Cardiac septum (tissue), 1 donor: ENCODE measurements around the gene COL5A2. TPM values are rescaled to one million over a fixed set of nuclear protein-coding genes. Genes with fewer than 3 reads are reported as not detected.

Experiments used
- DNase-seq: peaks from one replicate; pipeline ENCODE4 v3.0.0-alpha.2; 2020; ENCODE audit warnings: low spot score
- intact Hi-C: fragments of 100-400 bp; cut with DNase I; formaldehyde crosslinking; loops from one replicate; pipeline ENCODE4 v1.14.0; 2022
- total RNA-seq: library from RNA; stranded (reverse); fragmentation: NEBNext Ultra II Directional; extraction: Animal tissue kit (Norgen Biotek cat#: 25700); gene quantifications from one replicate; pipeline ENCODE4 v1.2.1, GENCODE V29; 2021
- donor health status: DM: no; HTN: no; CAD: no.

COL5A2 gene
- total RNA-seq, 1 donor from 2014 or later: 16.0 TPM

- DNase-seq: no peak
- intact Hi-C loops: no loop called here
These were observed 64.4 kb downstream of the COL5A2 start for GRCh38 chr2:189115126-189115525.

DNA sequence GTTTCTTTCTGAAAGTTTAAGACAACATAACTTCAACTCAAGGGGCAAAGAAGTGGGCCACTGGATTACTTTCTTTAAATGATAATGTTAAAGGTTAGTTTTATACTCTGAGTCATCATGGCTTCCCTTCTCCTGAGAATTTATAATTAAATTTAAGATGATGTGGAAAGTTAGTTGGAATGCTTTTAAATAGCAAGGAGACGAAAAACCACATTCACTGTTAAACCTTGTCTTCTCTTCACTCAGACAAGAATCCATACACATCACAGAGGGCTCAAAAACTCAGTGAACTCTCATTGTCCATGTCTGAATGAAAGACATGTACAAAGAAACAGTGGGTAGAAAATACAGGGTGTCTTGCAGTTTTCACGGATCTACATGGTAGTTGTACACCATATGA lies 65.6 kb downstream of the COL5A2 start:
- intact Hi-C loops: no loop called here
- no peak for DNase-seq

DNA sequence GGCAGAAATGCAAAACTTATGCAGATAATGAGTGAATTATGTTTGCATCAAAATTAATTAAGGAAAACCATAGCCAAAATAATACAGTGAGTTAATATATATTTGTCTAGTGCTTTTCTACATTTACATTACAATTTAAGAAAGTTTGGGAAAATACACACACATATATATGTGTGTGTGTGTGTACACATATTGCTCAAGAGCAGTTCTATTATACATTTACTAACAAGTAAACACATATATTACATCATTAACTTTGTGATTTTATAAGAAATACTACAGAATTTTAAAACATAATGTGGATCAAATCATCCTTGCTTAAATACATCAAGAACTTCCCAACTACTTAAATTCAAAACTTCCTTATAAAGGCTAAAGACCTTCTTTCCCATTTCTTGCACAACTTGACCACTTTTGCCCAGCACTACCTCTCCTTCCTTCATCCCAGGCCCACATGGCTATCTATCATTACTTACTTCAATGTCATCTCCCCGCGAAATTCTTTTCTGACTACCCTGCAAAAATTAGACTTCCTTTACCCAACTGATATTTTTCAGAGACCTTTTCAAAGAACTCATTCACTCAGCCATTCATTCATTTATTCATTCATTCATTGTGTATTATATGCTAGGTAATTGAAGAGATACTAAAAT lies 68.4 kb downstream of the COL5A2 start:
- no peak for DNase-seq
- intact Hi-C loops: no loop called here

GRCh38 chr2:189109921-189110397 lies 69.6 kb downstream of the COL5A2 start:
- DNase-seq: no peak
- intact Hi-C loops: no loop called here

- DNase-seq: no peak
- intact Hi-C loops: no loop called here
These were observed 74.6 kb downstream of the COL5A2 start for GRCh38 chr2:189104934-189105333.

DNA sequence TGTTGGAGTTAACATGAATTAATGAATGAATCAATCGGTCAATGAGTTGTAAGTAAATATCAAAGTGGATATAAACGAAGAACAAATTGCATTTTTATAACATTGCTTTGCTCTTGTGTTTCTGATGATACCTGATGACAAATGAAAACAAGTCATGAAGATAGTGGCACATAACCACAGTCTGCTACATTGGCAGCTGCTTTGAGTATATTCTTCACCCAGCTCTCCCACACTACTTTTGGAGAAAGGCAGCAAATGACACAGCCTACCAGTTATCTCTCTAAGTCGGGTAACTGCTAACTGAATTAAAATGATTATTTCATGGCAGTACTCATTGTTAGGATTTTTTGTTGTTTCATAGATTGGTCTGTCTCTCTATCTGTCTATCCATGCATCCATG lies 76.8 kb downstream of the COL5A2 start:
- DNase-seq: no peak
- intact Hi-C loops: no loop called here

DNA sequence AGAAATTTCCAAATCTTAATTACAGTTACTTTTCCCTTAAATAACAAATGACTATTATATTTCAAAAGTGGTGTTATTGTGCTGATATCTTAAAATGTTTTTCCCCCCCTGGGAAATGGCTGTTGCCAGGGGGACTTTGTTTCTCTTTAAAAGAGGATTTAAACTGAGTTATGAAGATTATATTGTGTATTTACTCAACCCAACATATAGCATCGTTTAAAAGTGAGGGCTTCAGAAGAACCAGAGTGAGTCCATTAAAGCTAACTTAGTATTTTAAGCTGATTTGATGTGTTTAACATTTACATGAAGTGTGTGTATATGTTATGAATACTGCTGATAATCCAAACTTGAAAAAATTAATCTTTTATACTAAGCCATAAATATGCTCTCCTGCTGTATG lies 81.6 kb downstream of the COL5A2 start:
- intact Hi-C loops: loop anchor here (10.0 kb wide), 1 partner anchor 247 kb away; no protein-coding TSS in a partner anchor
- DNase-seq: no peak

DNA sequence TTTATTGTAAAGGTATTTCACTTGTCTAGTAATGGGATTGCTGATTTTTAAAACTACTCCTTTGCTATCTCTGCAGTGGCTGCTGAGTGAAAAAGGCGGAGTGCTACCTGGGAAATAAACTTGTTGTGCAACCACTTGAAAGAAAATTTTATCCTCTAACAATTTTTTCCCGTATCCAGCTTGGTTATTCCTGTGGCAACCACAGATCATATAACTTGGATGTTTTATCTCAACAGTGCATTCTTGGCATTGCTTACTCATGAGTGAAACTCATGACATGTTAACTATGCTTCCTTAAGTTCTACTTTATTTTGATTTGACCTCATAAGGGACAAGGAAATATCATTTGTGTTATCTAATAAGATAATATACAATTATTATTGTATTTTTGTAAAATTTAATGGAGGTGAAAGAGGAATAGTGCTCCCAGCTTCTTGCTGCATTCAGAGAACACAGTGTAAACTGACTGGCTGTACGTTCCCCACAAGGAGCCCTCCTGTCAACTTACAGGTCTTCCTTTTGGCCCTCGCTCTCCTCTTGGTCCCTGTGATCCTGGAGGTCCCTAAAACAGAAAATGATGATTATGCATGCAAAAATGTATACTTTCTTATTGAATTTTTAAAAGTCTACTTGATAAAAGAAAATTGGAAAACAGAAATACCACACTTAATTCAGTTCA lies 82.7 kb downstream of the COL5A2 start:
- intact Hi-C loops: loop anchor here (10.0 kb wide), 1 partner anchor 248 kb away; no protein-coding TSS in a partner anchor
- no peak for DNase-seq

GRCh38 chr2:189095101-189095500 lies 84.5 kb downstream of the COL5A2 start:
- intact Hi-C loops: loop anchor here (10.0 kb wide), 1 partner anchor 250 kb away; no protein-coding TSS in a partner anchor
- no peak for DNase-seq

- intact Hi-C loops: loop anchor here (1.0 to 10.0 kb wide), 3 partner anchors 195 to 319 kb away; no protein-coding TSS in a partner anchor
- DNase-seq: no peak
These were observed 86.6 kb downstream of the COL5A2 start for GRCh38 chr2:189092936-189093335.

DNA sequence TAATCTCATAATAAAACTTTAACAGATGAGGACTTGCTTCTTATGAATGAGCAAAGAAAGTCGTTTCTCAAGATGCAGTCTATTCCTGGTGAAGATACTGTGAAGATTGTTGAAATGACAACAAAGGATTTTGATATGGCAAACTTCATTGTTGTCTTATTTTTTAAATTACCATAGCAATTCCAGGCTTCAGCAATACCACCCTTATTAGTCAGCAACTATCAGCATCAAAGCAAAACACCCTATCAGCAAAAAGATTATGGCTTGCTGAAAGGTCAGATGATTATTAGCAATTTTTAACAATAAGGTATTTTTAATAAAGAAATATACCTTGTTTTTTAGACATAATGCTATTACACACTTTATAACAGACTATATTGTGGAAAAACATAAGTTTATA lies 88.3 kb downstream of the COL5A2 start:
- DNase-seq: no peak
- intact Hi-C loops: loop anchor here (5.0 to 10.0 kb wide), 2 partner anchors 254 to 321 kb away; no protein-coding TSS in a partner anchor

- intact Hi-C loops: no loop called here
- no peak for DNase-seq
These were observed 90.9 kb downstream of the COL5A2 start for GRCh38 chr2:189088591-189089205.

DNA sequence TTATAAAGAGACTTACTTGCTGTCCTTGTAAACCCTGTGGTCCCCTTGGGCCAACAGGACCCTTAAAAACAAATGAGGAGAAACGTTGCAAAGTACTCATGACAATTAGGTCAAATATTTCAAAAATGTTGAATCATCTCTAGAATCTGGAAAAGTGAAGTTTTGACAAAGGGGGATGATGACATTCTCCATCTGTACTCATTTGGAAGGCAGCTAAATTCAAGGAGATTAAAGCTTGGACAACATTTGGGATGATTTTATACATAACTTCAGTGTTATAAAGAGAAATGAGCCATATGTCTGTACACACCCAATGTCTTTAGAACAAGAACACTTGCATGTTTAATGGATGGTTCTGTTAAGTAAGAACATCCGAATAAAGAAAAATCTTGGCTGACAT lies 92.9 kb downstream of the COL5A2 start:
- intact Hi-C loops: no loop called here
- DNase-seq: no peak

DNA sequence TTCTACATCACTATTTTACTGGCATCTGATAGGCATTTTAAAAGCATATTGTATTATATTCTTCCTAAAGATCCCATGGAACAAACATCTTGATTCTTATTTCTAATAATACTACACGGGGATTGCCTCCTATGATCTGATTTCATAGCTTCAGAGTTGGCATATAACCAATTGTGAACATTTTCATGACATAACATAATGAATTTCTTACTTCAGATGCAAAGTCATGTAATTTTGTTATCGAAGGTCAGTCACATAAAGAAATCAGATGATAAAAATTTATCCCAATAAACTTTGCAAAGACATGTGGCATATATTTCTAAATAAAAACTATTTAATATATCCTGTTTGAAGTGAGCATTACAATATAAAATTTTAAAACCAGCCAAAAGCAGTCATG lies 93.3 kb downstream of the COL5A2 start:
- no peak for DNase-seq
- intact Hi-C loops: no loop called here

DNA sequence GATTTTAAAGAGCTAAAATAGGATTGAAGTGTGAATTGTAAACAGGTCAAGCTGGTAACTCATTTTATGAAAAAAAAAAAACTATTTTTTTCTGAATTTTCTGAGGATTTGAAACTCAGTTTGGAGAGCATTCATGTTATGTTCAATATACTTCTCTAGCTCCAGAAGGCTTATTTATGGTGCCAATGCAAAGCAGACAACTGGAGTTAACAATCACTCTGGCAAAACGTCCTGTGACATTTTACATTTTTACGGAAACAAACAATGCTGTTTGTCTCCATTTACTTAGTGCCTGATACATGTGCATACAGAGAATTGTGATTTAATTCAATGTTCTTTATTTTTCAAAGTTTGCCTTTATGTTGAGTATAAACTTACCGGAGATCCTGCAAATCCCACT lies 96.0 kb downstream of the COL5A2 start:
- intact Hi-C loops: no loop called here

DNA sequence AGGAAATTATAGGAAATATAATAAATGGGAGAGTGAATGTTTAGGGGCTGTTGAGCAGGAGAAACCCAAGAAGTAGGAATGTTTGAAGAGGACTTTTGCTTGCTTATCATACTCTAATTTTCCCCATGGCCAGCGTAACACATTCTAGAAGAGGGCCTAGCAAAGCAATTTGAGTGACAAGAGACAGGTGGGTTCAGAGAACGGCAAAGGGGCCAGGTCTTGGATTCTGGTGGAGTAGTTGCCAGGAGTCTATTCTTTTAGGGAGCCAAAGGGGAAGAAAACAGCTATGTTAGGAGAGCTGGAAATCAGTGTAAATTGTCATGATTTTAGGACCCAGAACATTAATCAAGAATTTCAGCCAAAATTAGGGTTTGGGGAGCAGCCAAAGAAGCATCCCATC lies 96.5 kb downstream of the COL5A2 start:
- intact Hi-C loops: no loop called here
- DNase-seq: no peak

More for the DNA sequence above, 96.0 kb downstream of the COL5A2 start:
- no peak for DNase-seq

GRCh38 chr2:189082376-189082975 lies 97.1 kb downstream of the COL5A2 start:
- DNase-seq: no peak
- intact Hi-C loops: no loop called here

GRCh38 chr2:189076572-189076971 lies 103.0 kb downstream of the COL5A2 start:
- DNase-seq: no peak
- intact Hi-C loops: no loop called here

GRCh38 chr2:189076120-189076519 lies 103.4 kb downstream of the COL5A2 start:
- intact Hi-C loops: no loop called here
- no peak for DNase-seq

- intact Hi-C loops: no loop called here
- DNase-seq: no peak
These were observed 105.1 kb downstream of the COL5A2 start for GRCh38 chr2:189074506-189074905.
